Cardiac muscle cell (in vitro differentiated cells and primary cell): ENCODE results near the gene CTIF. TPM values are rescaled to one million over a fixed set of nuclear protein-coding genes. Genes with fewer than 3 reads are reported as not detected.

Source experiments
- DNase-seq, 2 donors: peaks; one replicate each; pipeline versions ENCODE4 v3.0.0 to v3.0.0-alpha.2; 2010 to 2017; ENCODE audit warnings: low read depth in 1 of 2, low spot score in 1 of 2
- H3K27ac ChIP-seq: fragments of 200-600 bp; sonication (generic); 2 replicates; pipeline ENCODE4 v1.5.1; 2016
- H3K27me3 ChIP-seq: fragments of 200-600 bp; sonication (generic); 2 replicates; pipeline ENCODE4 v1.6.0; 2016; ENCODE audit warnings: control low read depth
- H3K36me3 ChIP-seq: fragments of 200-600 bp; sonication (generic); 2 replicates; pipeline ENCODE4 v1.5.1; 2016; ENCODE audit warnings: control low read depth
- H3K4me1 ChIP-seq: fragments of 200-600 bp; sonication (generic); 2 replicates; pipeline ENCODE4 v1.8.1; 2017; ENCODE audit warnings: low read depth, mild to moderate bottlenecking, mixed run types
- H3K4me3 ChIP-seq: fragments of 200-600 bp; sonication (generic); 2 replicates; pipeline ENCODE4 v1.5.1; 2016; ENCODE audit warnings: mild to moderate bottlenecking
- H3K9me3 ChIP-seq: fragments of 200-600 bp; sonication (generic); 2 replicates; pipeline ENCODE4 v1.5.1; 2017; ENCODE audit warnings: low read depth, mild to moderate bottlenecking, control low read depth
- CTCF ChIP-seq: IDR thresholded peaks from 2 replicates; pipeline ENCODE4 v1.5.1; 2012; ENCODE audit warnings: low read depth, mild to moderate bottlenecking, low read length
- polyA plus RNA-seq: library from polyadenylated mRNA; unstranded; fragments of >200 nt; fragmentation: Nextera tagmentation; extraction: Ambion mirVana; gene quantifications from 2 replicates; pipeline ENCODE4 v1.2.1, GENCODE V29; 2016
- total RNA-seq: library from RNA; depleted of rRNA; stranded (reverse); fragments of >200 nt; gene quantifications from 2 replicates; pipeline ENCODE4 v1.2.3, GENCODE V29; 2016

Gene CTIF
- total and polyA plus RNA-seq, 2 experiments from 2014 or later, result 16.5 to 22.0 TPM

DNA sequence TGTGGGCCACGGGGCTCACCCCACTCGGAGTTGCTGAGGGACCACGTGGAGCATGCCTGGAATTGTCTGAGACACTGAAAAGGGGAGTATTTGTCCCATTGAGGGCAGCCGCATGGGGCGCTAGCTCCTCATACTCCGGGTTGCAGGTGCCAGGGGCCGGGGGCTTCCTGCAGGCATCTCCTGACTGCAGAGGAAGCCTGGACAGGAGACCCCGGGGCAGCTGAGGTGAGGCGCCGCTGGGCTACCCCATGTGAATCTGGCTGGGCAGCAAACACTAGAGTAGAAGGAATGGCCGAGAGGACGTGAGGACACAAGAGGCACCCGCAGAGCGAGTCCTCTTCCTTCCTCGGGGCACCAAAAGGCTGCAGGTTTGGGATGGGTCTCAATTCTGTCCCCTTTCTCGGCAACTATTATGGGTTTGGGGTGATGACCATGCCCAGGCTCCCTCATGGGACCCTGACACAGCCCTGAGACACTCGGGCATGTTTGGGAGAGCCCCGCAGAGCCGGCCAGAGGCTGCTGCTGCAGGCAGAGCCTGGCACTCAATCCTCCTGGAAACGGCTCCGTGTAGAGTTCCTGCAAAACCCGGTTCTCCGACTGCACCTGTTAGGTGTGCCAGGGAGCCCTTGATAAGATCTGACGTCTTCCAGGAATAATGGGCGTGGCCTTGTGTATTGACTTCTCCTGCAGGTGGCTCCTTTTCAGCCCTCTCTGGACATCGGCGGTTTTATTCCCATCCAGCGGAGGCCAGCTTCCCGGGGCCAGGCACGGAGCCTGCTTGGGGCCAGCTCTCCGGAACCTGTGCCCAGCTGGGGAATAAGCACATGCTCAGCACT is 77.0 kb downstream of the CTIF start:
- no peak overlapping the region for H3K27ac ChIP-seq
- no peaks in the 10 kb centered on the region for H3K27me3 ChIP-seq
- peaks cover 15% of the 10 kb centered on the region for H3K4me1 ChIP-seq
- DNase-seq, result no peak
- H3K36me3 ChIP-seq, result no peaks in the 10 kb centered on the region
- no peak for TF ChIP-seq CTCF
- H3K9me3 ChIP-seq, result no peaks in the 10 kb centered on the region
- no peak overlapping the region for H3K4me3 ChIP-seq

GRCh38 chr18:48616484-48617255 is 77.8 kb downstream of the CTIF start:
- no peaks in the 10 kb centered on the region for H3K36me3 ChIP-seq
- peak; percentile 47 to 75 for DNase-seq
- H3K27ac ChIP-seq, result peak overlapping the region; percentile 42
- H3K27me3 ChIP-seq, result no peaks in the 10 kb centered on the region
- H3K4me1 ChIP-seq, result peaks cover 15% of the 10 kb centered on the region
- H3K4me3 ChIP-seq, result no peak overlapping the region
- no peak for TF ChIP-seq CTCF
- no peaks in the 10 kb centered on the region for H3K9me3 ChIP-seq

DNA sequence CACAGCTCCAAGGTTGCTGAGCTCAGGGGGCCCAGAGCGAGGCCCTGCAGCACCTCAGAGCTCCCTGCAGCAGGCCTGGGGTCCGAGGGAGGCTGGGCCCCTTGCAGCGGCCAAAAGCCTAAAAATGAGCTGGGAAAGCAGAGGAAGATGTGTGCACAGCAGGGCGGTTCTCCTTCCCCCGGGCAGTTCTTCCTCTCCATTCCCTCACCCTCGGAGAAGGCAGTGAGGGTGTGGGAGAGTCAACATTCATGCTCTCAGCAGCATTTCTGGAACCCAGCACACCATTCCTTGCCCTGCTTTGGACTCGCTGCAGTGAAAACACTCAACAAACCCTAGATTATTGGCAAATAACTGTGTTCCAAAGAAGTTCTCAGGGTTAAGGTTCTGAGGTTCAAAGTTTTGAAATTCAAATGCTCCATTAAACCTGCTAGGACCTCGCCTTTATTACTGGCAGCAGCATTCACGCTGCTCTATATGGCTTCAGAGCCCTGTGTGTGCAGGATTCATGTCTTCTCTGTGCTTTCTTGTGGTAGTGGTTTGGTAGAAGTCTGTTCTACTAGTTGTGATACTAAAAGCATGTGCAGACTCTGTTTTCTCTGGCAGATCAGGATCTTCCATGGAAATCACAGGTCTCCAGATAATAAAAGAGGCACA is 79.1 kb downstream of the CTIF start:
- H3K27me3 ChIP-seq, result no peaks in the 10 kb centered on the region
- no peak for DNase-seq
- no peak overlapping the region for H3K4me3 ChIP-seq
- H3K9me3 ChIP-seq, result no peaks in the 10 kb centered on the region
- no peak for TF ChIP-seq CTCF
- H3K4me1 ChIP-seq, result peaks cover 15% of the 10 kb centered on the region
- H3K27ac ChIP-seq, result no peak overlapping the region
- no peaks in the 10 kb centered on the region for H3K36me3 ChIP-seq

GRCh38 chr18:48619016-48619415 is 80.2 kb downstream of the CTIF start:
- H3K4me3 ChIP-seq, result no peak overlapping the region
- H3K4me1 ChIP-seq, result peaks cover 15% of the 10 kb centered on the region
- DNase-seq, result no peak
- H3K27me3 ChIP-seq, result no peaks in the 10 kb centered on the region
- no peaks in the 10 kb centered on the region for H3K9me3 ChIP-seq
- no peak overlapping the region for H3K27ac ChIP-seq
- no peaks in the 10 kb centered on the region for H3K36me3 ChIP-seq
- no peak for TF ChIP-seq CTCF

DNA sequence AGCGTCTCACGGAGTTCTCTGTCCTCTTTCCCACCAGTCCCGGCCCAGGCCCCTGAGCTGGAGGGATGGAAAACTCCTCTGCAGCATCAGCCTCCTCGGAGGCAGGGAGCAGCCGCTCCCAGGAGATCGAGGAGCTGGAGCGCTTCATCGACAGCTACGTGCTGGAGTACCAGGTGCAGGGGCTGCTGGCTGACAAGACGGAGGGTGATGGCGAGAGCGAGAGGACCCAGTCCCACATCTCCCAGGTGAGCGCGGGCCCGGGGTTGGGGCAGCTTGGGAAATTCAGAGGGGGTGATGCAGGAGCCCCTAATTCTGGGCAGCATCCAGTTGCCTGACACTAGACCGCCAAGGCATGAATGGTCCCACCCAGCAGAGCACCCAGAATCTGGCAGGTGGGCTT is 80.7 kb downstream of the CTIF start:
- H3K27ac ChIP-seq, result no peak overlapping the region
- no peak for TF ChIP-seq CTCF
- H3K36me3 ChIP-seq, result no peaks in the 10 kb centered on the region

More for the DNA sequence above, 80.7 kb downstream of the CTIF start:
- no peaks in the 10 kb centered on the region for H3K27me3 ChIP-seq
- H3K4me1 ChIP-seq, result peaks cover 15% of the 10 kb centered on the region
- no peaks in the 10 kb centered on the region for H3K9me3 ChIP-seq
- DNase-seq, result no peak
- H3K4me3 ChIP-seq, result no peak overlapping the region
